SK-N-SH treated with all-trans-retinoic acid at 6 μM for 48 hours (cell line): ENCODE measurements around the gene VTA1.

Experiments used
- ARNTL ChIP-seq: fragments of 450-650 bp; formaldehyde crosslinking; IDR thresholded peaks from 2 replicates; pipeline ENCODE4 v1.5.0; 2020; ENCODE audit warnings: low read depth, mild to moderate bottlenecking, moderate library complexity, borderline replicate concordance
- ISL1 ChIP-seq: fragments of 250-450 bp; sonication (Bioruptor Pico); IDR thresholded peaks from 2 replicates; pipeline ENCODE4 v2.1.2; 2022; ENCODE audit warnings: mild to moderate bottlenecking, moderate library complexity

DNA sequence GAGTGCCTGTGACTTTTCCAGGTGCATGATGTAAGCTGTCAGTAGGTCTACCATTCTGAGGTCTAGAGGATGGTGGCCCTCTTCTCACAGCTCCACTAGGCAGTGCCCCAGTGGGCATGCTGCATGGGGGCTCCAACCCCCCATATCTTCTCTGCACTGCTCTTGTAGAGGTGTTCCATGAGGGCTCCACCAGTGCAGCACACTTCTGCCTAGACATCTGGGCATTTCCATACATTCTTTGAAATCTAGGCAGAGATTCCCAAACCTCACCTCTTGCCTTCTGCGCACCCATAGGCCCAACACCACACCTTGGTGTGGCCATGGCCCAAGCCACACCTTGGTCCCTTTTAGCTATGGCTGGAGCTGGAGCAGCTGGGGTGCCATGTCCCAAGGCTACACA lies 66.3 kb downstream of the VTA1 start:
- TF ChIP-seq ISL1: no peak
- no peak for TF ChIP-seq ARNTL (CRISPR knock-in tag)
